ENCODE measurements around the gene TECR.
A peak's percentile ranks its signal among the peaks of the same experiment; 100 is the strongest.
"Not testable (repeated sequence)": the region's sequence is repeated elsewhere in the genome, so short reads cannot be mapped to it uniquely, and the experiment has no call there.

The TECR gene

GRCh38 chr19:14606627-14607026 lies 77.2 kb downstream of the TECR start:
- H3K4me2 ChIP-seq (ENCODE audit: low read depth, low read length, poor library complexity, severe bottlenecking), result no peak overlapping the region
- no peaks in the 10 kb centered on the region for H4K20me1 ChIP-seq (ENCODE audit: low read depth, low read length)
- no peaks in the 10 kb centered on the region for H3K9me3 ChIP-seq (ENCODE audit: insufficient read depth, low read length)
- no peak overlapping the region for H3K27ac ChIP-seq (ENCODE audit: low read depth, low read length)
- no peak for TF ChIP-seq EZH2phosphoT487 (conservative IDR thresholded peaks at IDR 0.05; ENCODE audit: low read length)
- TF ChIP-seq, protein P1, sequence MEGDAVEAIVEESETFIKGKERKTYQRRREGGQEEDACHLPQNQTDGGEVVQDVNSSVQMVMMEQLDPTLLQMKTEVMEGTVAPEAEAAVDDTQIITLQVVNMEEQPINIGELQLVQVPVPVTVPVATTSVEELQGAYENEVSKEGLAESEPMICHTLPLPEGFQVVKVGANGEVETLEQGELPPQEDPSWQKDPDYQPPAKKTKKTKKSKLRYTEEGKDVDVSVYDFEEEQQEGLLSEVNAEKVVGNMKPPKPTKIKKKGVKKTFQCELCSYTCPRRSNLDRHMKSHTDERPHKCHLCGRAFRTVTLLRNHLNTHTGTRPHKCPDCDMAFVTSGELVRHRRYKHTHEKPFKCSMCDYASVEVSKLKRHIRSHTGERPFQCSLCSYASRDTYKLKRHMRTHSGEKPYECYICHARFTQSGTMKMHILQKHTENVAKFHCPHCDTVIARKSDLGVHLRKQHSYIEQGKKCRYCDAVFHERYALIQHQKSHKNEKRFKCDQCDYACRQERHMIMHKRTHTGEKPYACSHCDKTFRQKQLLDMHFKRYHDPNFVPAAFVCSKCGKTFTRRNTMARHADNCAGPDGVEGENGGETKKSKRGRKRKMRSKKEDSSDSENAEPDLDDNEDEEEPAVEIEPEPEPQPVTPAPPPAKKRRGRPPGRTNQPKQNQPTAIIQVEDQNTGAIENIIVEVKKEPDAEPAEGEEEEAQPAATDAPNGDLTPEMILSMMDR (IDR thresholded peaks at IDR 0.05; ENCODE audit: insufficient read depth, low read length, poor library complexity, severe bottlenecking), result no peak
- H3K27me3 ChIP-seq (ENCODE audit: low read length), result no peaks in the 10 kb centered on the region
- no peak overlapping the region for H2AFZ ChIP-seq (ENCODE audit: low read depth, low read length, severe bottlenecking)
- no peaks in the 10 kb centered on the region for H3K79me2 ChIP-seq (ENCODE audit: insufficient read depth, low read length)
- H3K4me3 ChIP-seq (ENCODE audit: insufficient read depth, low read length, poor library complexity, severe bottlenecking), result no peak overlapping the region
- H3F3A ChIP-seq (ENCODE audit: insufficient read depth), result peaks cover 17% of the 10 kb centered on the region
- no peak overlapping the region for H3K9ac ChIP-seq (ENCODE audit: low read length)
- no peaks in the 10 kb centered on the region for H3K9me2 ChIP-seq (replicated peaks; ENCODE audit: insufficient read depth, low read length)
- H3K36me3 ChIP-seq (ENCODE audit: low read length), result no peaks in the 10 kb centered on the region

GRCh38 chr19:14611051-14611450 lies 81.7 kb downstream of the TECR start:
- no peak for TF ChIP-seq EZH2phosphoT487 (conservative IDR thresholded peaks at IDR 0.05; ENCODE audit: low read length)
- TF ChIP-seq, protein P1 (IDR thresholded peaks at IDR 0.05; ENCODE audit: insufficient read depth, low read length, poor library complexity, severe bottlenecking), result no peak
- Histone ChIP-seq H3K4me3 (ENCODE audit: insufficient read depth, low read length, poor library complexity, severe bottlenecking) (no peak overlapping the region), H4K20me1 (ENCODE audit: low read depth, low read length) (no peaks in the 10 kb centered on the region), H2AFZ (ENCODE audit: low read depth, low read length, severe bottlenecking) (no peak overlapping the region), H3K9ac (ENCODE audit: low read length) (no peak overlapping the region), H3K27me3 (ENCODE audit: low read length) (no peaks in the 10 kb centered on the region), H3K9me2 (replicated peaks; ENCODE audit: insufficient read depth, low read length) (no peaks in the 10 kb centered on the region), H3F3A (ENCODE audit: insufficient read depth) (peaks cover 18% of the 10 kb centered on the region), H3K36me3 (ENCODE audit: low read length) (no peaks in the 10 kb centered on the region), H3K27ac (ENCODE audit: low read depth, low read length) (no peak overlapping the region), H3K9me3 (ENCODE audit: insufficient read depth, low read length) (no peaks in the 10 kb centered on the region), H3K4me2 (ENCODE audit: low read depth, low read length, poor library complexity, severe bottlenecking) (no peak overlapping the region), H3K79me2 (ENCODE audit: insufficient read depth, low read length) (no peaks in the 10 kb centered on the region)

DNA sequence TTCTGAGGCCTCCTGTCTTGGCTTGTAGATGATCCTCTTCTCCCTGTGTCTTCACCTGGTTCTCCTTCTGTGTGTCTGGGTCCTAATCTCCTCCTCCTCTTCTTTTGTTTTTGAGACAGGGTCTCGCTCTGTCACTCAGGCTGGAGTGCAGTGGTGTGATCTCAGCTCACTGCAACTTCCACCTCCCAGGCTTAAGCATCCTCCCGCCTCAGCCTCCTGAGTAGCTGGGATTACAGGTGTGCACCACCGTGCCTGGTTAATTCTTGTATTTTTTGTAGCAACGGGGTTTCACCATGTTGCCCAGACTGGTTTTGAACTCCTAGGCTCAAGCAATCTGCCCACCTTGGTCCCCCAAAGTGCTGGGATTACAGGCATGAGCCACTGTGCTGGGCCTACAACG lies 82.8 kb downstream of the TECR start:
- not testable (repeated sequence) for H3K4me2 ChIP-seq (ENCODE audit: low read depth, low read length, poor library complexity, severe bottlenecking); H3K4me3 ChIP-seq (ENCODE audit: insufficient read depth, low read length, poor library complexity, severe bottlenecking); H3K36me3 ChIP-seq (ENCODE audit: low read length); H3K9me3 ChIP-seq (ENCODE audit: insufficient read depth, low read length); H2AFZ ChIP-seq (ENCODE audit: low read depth, low read length, severe bottlenecking); H3K27me3 ChIP-seq (ENCODE audit: low read length); H3K9ac ChIP-seq (ENCODE audit: low read length); H3K9me2 ChIP-seq (replicated peaks; ENCODE audit: insufficient read depth, low read length); H3K79me2 ChIP-seq (ENCODE audit: insufficient read depth, low read length); H3K27ac ChIP-seq (ENCODE audit: low read depth, low read length); H4K20me1 ChIP-seq (ENCODE audit: low read depth, low read length)
- H3F3A ChIP-seq (ENCODE audit: insufficient read depth), result peaks cover 18% of the 10 kb centered on the region

DNA sequence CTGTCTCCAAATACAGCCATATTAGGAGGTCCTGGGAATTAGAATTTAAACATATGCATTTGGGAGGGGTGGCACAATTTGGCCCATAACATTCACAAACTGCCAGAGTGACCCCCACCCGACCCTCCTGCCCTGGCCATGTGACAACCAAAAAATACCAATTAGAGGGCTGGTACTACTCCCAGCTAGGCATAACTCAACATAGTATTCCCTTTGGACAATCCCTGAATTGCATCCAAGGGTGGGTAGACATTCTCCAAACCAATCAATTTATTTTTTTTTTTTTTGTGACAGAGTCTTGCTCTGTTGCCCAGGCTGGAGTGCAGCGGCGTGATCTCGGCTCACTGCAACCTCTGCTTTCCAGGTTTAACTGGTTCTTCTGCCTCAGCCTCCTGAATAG lies 83.3 kb downstream of the TECR start:
- Histone ChIP-seq H4K20me1 (ENCODE audit: low read depth, low read length) (no peaks in the 10 kb centered on the region), H3K79me2 (ENCODE audit: insufficient read depth, low read length) (no peaks in the 10 kb centered on the region), H3K27ac (ENCODE audit: low read depth, low read length) (peak overlapping the region; percentile 78; the same call in 1 of the 2 replicates), H3F3A (ENCODE audit: insufficient read depth) (peaks cover 18% of the 10 kb centered on the region), H3K4me2 (ENCODE audit: low read depth, low read length, poor library complexity, severe bottlenecking) (no peak overlapping the region), H3K4me3 (ENCODE audit: insufficient read depth, low read length, poor library complexity, severe bottlenecking) (no peak overlapping the region), H3K9me2 (replicated peaks; ENCODE audit: insufficient read depth, low read length) (no peaks in the 10 kb centered on the region), H2AFZ (ENCODE audit: low read depth, low read length, severe bottlenecking) (no peak overlapping the region), H3K9ac (ENCODE audit: low read length) (no peak overlapping the region), H3K27me3 (ENCODE audit: low read length) (no peaks in the 10 kb centered on the region), H3K9me3 (ENCODE audit: insufficient read depth, low read length) (no peaks in the 10 kb centered on the region), H3K36me3 (ENCODE audit: low read length) (no peaks in the 10 kb centered on the region)
- no peak for TF ChIP-seq EZH2phosphoT487 (conservative IDR thresholded peaks at IDR 0.05; ENCODE audit: low read length)
- TF ChIP-seq, protein P1 (IDR thresholded peaks at IDR 0.05; ENCODE audit: insufficient read depth, low read length, poor library complexity, severe bottlenecking), result no peak

DNA sequence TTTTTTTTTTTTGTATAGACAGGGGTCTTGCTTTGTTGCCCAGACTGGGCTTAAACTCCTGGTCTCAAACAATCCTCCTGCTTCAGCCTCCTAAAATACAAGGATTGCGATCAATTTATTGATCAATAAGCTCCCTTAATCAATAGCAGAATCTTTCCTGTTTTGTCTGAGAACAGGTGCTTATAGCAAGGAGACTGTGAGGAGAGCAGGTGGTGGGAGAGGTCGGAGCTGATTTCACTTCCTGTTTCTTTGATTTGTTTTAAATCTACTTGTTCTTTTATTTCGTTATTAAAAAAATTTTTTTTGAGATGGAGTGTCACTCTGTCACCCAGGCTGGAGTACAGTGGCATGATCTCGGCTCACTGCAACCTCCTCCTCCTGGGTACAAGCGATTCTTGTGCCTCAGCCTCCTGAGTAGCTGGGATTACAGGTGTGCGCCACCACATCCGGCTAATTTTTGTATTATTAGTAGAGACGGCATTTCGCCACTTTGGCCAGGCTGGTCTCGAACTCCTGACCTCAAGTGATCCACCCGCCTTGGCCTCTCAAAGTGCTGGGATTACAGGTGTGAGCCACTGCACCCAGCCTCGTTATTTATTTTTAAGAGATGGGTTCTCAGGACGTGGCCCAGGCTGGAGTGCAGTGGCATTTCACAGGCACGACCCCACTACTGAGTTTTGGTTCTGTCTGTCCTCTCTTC lies 84.2 kb downstream of the TECR start:
- not testable (repeated sequence) for H3K9me3 ChIP-seq (ENCODE audit: insufficient read depth, low read length); H3K36me3 ChIP-seq (ENCODE audit: low read length); H3K9me2 ChIP-seq (replicated peaks; ENCODE audit: insufficient read depth, low read length); H3K79me2 ChIP-seq (ENCODE audit: insufficient read depth, low read length); H3K9ac ChIP-seq (ENCODE audit: low read length); H3K27me3 ChIP-seq (ENCODE audit: low read length); H4K20me1 ChIP-seq (ENCODE audit: low read depth, low read length); H2AFZ ChIP-seq (ENCODE audit: low read depth, low read length, severe bottlenecking); H3K4me3 ChIP-seq (ENCODE audit: insufficient read depth, low read length, poor library complexity, severe bottlenecking)
- peak overlapping the region; percentile 33 for H3K4me2 ChIP-seq (ENCODE audit: low read depth, low read length, poor library complexity, severe bottlenecking)
- H3F3A ChIP-seq (ENCODE audit: insufficient read depth), result peaks cover 18% of the 10 kb centered on the region
- peak overlapping the region; percentile 78 for H3K27ac ChIP-seq (ENCODE audit: low read depth, low read length)
